Glomerular visceral epithelial cell (primary cell): Measurements from ENCODE around the gene RHOD.

Experiments
- DNase-seq: peaks from one replicate; pipeline ENCODE4 v3.0.0-alpha.2; 2016; ENCODE audit errors: extremely low spot score

The RHOD gene

GRCh38 chr11:67059671-67060070 lies 3.0 kb downstream of the RHOD start:
- DNase-seq: no peak

DNA sequence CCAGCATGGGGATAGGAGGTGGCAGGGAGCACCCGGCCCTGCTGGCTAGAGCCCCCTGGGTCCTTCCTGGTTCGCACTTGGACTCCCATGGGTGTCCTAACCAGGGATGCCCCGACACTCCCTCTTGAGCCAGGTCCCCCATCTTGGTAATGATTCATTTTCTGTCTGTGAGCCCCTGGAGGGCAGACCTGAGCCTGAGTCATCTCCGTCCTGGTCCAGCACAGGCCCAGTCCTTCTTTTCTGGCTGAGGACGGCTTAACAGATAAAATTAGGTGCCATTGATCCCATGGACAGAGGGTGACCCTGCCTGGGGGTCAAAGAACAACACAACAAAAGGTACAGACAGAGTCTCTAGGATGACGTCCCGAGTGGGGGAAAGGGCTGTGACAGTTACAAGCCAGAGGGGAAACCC lies 3.5 kb downstream of the RHOD start:
- DNase-seq: peak; percentile 51

DNA sequence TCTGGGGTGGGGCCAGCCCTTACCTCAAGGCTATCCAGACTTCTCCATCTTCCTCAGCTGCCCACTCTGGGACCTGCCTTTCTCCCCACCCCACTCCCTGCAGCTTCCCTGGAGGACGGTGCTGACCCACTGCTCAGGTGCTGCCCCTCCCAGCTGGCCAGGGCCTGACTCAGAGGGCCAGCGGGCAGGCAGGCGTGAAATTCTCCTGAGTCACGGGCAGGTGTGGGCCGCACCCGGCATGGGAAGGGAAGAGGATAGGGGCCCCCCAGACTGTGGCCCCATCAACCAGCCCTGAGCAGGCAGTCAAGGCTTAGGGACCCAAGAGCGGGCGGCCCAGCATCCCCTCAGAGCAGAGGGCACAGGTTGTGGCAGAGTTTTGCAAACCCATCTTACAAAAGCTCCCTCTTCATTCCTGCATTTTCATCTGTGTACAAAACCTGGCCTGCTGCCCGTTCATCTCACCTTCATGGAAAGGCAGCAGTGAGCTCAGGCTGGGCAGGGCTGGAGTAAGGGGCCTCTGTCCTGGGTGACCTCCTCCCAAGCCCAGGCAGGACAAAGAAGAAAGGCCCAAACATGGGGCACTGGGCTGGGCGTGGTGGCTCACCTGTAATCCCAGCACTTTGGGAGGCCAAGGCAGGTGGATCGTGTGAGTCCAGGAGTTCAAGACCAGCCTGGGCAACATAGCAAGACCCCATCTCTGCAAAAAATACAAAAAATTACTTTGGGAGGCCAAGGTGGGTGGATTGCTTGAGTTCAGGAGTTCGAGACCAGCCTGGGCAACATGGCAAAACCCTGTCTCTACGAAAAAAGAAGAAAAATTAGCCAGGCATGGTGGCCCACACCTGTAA lies 6.1 kb downstream of the RHOD start:
- DNase-seq: peak; percentile 64

DNA sequence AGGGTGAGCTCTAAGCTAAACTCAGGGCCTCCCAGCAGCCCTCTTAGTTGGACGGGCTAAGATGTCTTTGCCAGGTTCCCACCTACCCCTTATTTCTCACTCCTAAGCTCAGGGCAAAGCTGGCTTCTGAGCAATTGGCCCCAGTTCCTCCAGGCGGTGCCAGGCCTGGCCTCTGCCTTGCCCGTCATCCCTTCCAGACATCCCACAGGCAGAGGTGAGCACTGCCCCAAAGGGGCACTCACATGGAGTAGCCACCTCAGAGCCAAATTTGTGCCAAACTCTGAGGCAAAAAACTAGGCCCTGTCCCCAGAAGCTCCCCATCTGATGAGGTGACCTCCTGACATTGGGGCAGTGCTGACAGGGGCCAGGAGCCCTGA lies 9.7 kb downstream of the RHOD start:
- DNase-seq: no peak

- peak; percentile 49 for DNase-seq
These were observed 15.0 kb downstream of the RHOD start for GRCh38 chr11:67071420-67072284.

GRCh38 chr11:67072295-67072694 lies 15.6 kb downstream of the RHOD start:
- DNase-seq: no peak

GRCh38 chr11:67073908-67074307 lies 17.3 kb downstream of the RHOD start:
- DNase-seq: no peak

GRCh38 chr11:67076202-67076601 lies 19.6 kb downstream of the RHOD start:
- no peak for DNase-seq

- no peak for DNase-seq
These were observed 22.5 kb downstream of the RHOD start for GRCh38 chr11:67079065-67079705.

GRCh38 chr11:67082071-67082791 lies 25.6 kb downstream of the RHOD start:
- DNase-seq: no peak

- no peak for DNase-seq
These were observed 27.2 kb downstream of the RHOD start for GRCh38 chr11:67083786-67084366.

GRCh38 chr11:67085617-67086016 lies 29.0 kb downstream of the RHOD start:
- no peak for DNase-seq

DNA sequence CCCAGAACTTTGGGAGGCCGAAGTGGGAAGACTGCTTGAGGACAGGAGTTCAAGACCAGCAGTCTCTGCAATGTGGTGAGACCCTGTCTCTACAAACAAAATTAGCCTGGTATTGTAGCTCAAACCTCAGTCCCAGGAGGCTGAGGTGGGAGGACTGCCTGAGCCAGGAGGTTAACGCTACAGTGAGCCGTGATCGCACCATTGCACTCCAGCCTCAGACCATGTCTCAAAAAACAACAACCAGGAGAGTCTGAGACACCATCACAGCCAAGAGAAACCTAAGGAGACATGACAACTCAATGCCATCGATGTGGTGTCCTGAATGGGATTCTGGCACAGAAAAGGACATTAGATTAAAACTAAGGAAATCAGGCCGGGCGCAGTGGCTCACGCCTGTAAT lies 34.1 kb downstream of the RHOD start:
- no peak for DNase-seq

- no peak for DNase-seq
These were observed 38.5 kb downstream of the RHOD start for GRCh38 chr11:67095214-67095507.

- DNase-seq: no peak
These were observed 42.3 kb downstream of the RHOD start for GRCh38 chr11:67098799-67099429.

- DNase-seq: no peak
These were observed 43.2 kb downstream of the RHOD start for GRCh38 chr11:67099831-67100324.

- no peak for DNase-seq
These were observed 46.0 kb downstream of the RHOD start for GRCh38 chr11:67102664-67103063.

DNA sequence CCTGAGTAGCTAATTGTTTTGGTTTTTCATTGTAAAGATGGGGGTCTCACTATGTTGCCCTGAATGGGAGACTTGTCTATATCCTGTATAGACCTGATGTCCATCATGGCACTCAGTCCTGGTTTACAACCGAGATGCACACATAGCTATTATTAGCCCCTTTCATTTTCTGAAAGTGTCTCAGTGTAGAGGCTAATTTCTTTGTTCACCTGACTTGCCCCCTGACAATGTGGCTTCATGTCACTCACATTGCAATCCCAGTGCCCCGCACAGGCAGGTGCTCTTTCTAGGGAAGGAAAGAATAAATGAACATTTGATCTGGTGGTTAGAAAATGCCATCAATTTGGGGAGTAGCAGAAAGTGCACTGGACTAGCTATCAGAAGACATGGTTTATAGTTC lies 49.3 kb downstream of the RHOD start:
- DNase-seq: no peak

- DNase-seq: no peak
These were observed 54.6 kb downstream of the RHOD start for GRCh38 chr11:67111261-67111660.

GRCh38 chr11:67113231-67113721 lies 56.6 kb downstream of the RHOD start:
- DNase-seq: no peak
